Activated T-helper 2 cell treated with anti-CD3 and anti-CD28 coated beads, Interferon-gamma antibody, Interleukin-2, Interleukin-4, amounts not matched to agents 10 μg/mL and 5 μg/mL and 100 μg/mL, durations not matched to agents 14 hours and 24 hours and 36 hours (primary cell): Measurements from ENCODE around the gene RILP. TPM values are rescaled to one million over a fixed set of nuclear protein-coding genes. Genes with fewer than 3 reads are reported as not detected.
"Not testable (repeated sequence)": the region's sequence is repeated elsewhere in the genome, so short reads cannot be mapped to it uniquely, and the experiment has no call there.

Source experiments
- DNase-seq: peaks from one replicate; pipeline ENCODE4 v3.0.0; 2021; ENCODE audit warnings: low spot score
- H3K27ac Mint-ChIP-seq: one replicate; pipeline ENCODE4 v1.8.0; 2021; ENCODE audit warnings: mixed read lengths
- H3K27me3 Mint-ChIP-seq: one replicate; pipeline ENCODE4 v1.8.0; 2021; ENCODE audit warnings: low read depth, mixed read lengths
- H3K36me3 Mint-ChIP-seq: one replicate; pipeline ENCODE4 v1.8.0; 2021; ENCODE audit warnings: low read depth, mixed read lengths
- H3K4me1 Mint-ChIP-seq: one replicate; pipeline ENCODE4 v1.8.0; 2021; ENCODE audit warnings: low read depth, mixed read lengths
- H3K4me3 Mint-ChIP-seq: one replicate; pipeline ENCODE4 v1.8.0; 2021; ENCODE audit warnings: low read depth, mild to moderate bottlenecking, moderate library complexity, mixed read lengths
- H3K9me3 Mint-ChIP-seq: one replicate; pipeline ENCODE4 v1.8.0; 2021; ENCODE audit warnings: mixed read lengths
- intact Hi-C: fragments of 100-400 bp; cut with micrococcal nuclease; formaldehyde crosslinking; loops from one replicate; pipeline ENCODE4 v1.15.1; 2023
- total RNA-seq: library from RNA; stranded (reverse); gene quantifications from 2 replicates; pipeline ENCODE4 v1.2.3, GENCODE V29; 2022

RILP gene
- total RNA-seq, 1 donor from 2014 or later, result 8.9 TPM

DNA sequence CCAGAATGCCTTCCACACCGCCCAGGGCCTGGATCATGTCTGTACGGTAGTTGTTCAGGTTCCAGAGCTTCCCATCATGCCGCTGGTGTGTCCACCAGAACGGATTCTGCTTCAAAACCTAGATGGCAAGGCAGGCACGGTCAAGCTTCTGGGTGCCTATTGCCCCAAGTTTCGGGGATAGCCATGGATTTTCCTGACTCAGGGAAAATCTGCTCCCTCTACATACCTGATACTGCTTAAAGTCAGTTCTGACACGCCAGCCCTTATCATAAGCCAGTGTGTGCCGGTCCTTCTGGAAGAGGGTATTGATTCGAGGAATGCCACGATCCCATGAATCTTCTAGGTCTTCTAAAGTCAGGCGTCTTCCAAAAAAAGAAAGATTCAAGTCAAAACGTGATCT, 11.4 kb upstream of the RILP start:
- Mint-ChIP-seq H3K4me3 (no peak overlapping the region), H3K27ac (no peak overlapping the region), H3K36me3 (peaks cover 89% of the 10 kb centered on the region), H3K27me3 (no peaks in the 10 kb centered on the region), H3K9me3 (no peaks in the 10 kb centered on the region), H3K4me1 (no peaks in the 10 kb centered on the region)
- no peak for DNase-seq
- intact Hi-C loops, result no loop called here

DNA sequence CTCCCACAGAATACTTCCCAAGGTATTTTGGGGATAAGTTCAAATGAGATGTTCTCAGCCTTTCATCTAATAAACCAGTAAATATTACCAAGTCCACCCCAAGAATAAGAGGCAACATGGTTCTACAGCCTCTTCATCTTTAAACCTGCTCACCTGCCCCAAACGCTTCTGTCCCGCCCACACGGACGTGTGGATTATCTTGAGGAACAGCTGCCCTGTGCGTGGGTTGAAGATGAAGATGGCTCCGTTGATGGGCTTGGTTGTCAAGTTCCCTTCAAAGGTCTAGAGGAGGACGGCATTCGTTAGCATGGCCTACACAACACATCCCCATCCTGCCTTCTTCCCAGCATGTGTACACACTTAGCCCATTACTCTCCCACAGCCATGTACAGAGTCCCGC, 8.4 kb upstream of the RILP start:
- Mint-ChIP-seq H3K4me3 (no peak overlapping the region), H3K4me1 (no peaks in the 10 kb centered on the region), H3K27ac (no peak overlapping the region), H3K9me3 (no peaks in the 10 kb centered on the region), H3K36me3 (peaks cover 86% of the 10 kb centered on the region), H3K27me3 (no peaks in the 10 kb centered on the region)
- no peak for DNase-seq
- intact Hi-C loops, result no loop called here

DNA sequence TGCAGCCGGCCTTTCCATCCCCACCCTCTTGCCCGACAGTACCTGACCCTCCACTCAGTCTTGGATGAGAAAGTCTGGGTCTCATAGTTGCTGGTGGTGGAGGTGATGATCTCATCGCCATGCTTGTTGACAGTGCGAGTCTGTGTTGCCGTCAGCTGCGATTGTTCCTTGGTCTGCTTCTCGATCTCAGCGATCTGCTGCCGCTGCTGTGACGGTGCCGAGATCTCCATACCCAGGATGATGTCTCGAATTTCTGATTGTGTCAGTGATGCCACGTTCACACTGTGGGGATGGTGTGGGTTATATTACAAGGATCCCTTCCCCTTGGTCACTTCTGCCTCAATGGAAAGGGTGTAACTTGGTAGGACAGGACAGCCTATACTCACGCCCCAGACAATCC, 4.1 kb upstream of the RILP start:
- Mint-ChIP-seq H3K4me3 (no peak overlapping the region), H3K27me3 (no peaks in the 10 kb centered on the region), H3K27ac (no peak overlapping the region), H3K36me3 (peaks cover 78% of the 10 kb centered on the region), H3K4me1 (peaks cover 7% of the 10 kb centered on the region), H3K9me3 (no peaks in the 10 kb centered on the region)
- DNase-seq, result no peak
- intact Hi-C loops, result no loop called here

DNA sequence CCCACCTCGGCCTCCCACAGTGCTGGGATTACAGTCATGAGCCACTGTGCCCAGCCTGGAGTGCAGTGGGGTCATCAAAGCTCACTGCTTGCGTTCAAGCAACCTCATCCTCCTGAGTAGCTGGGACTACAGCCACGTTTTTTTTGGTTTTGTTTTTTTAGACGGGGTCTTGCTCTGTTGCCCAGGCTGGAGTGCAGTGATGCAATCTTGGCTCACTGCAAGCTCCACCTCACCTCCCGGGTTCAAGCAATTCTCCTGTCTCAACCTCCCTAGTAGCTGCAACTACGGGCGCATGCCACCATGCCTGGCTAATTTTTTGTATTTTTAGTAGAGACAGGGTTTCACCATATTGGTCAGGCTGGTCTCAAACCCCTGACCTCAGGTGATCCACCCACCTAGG, 3.1 kb upstream of the RILP start:
- H3K27me3 Mint-ChIP-seq, H3K27ac Mint-ChIP-seq, intact Hi-C loops, H3K4me1 Mint-ChIP-seq, H3K9me3 Mint-ChIP-seq, H3K4me3 Mint-ChIP-seq, DNase-seq: not testable (repeated sequence)
- H3K36me3 Mint-ChIP-seq, result peaks cover 68% of the 10 kb centered on the region

DNA sequence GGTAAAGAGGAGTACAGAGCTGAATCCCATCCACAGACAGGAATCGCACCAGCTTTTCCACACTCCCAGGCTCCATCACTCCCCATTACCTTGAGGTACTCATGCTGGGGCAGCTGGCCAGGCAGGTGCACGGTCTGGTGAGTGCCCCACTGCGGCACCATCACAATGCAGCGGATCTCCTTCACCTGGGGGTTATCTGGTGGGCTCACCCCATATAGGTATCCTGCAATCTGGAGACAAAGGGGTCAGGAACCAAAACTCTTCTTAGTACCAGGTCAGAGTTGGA, 1.8 kb upstream of the RILP start:
- Mint-ChIP-seq H3K27me3 (no peaks in the 10 kb centered on the region), H3K27ac (no peak overlapping the region), H3K4me1 (peaks cover 7% of the 10 kb centered on the region), H3K4me3 (no peak overlapping the region), H3K36me3 (peaks cover 57% of the 10 kb centered on the region), H3K9me3 (no peaks in the 10 kb centered on the region)
- no peak for DNase-seq
- intact Hi-C loops, result no loop called here

DNA sequence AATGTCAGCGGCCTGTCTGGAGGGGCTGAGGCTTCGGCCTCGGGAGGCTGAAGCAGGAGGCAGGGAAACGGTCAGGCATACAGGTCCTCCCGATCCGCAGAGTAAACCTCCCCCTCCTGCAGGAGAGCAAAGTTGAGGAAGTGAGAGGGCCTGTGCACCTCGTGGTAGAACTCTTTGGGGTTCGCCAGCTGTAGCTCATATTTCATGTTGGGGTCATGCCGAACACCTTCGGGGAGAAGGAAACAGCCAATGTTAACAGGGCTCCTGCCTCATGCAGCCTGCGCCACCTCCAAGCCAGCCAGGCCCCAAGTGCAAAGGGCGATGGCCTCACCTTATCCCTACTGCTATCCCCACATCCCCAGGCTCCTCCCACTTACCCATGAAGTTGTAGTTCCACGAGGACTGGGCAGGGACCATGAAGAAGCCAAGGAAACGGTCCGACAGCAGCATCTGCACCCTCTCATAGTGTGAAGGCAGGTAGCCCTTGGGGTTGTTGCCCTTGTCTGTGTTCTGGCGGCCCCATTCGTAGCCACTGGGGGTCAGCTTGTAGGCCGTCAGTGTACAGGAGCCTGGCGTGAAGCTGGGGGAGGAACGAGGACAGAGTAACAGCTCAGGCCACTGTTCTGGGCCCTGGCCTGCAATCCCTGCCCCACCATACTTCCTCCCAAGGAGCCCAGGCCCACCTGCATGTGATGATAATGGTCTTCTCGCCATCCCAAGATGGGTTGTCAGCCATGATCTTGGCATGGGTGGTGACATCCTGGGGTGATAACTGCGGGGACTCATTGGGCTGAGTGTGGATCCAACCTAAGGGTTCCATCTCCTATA, 1.3 kb upstream of the RILP start:
- peaks cover 52% of the 10 kb centered on the region for H3K36me3 Mint-ChIP-seq
- H3K9me3 Mint-ChIP-seq, result no peaks in the 10 kb centered on the region
- no peak overlapping the region for H3K4me3 Mint-ChIP-seq
- no peaks in the 10 kb centered on the region for H3K27me3 Mint-ChIP-seq
- peaks cover 8% of the 10 kb centered on the region for H3K4me1 Mint-ChIP-seq
- no peak for DNase-seq
- no peak overlapping the region for H3K27ac Mint-ChIP-seq
- intact Hi-C loops, result no loop called here

DNA sequence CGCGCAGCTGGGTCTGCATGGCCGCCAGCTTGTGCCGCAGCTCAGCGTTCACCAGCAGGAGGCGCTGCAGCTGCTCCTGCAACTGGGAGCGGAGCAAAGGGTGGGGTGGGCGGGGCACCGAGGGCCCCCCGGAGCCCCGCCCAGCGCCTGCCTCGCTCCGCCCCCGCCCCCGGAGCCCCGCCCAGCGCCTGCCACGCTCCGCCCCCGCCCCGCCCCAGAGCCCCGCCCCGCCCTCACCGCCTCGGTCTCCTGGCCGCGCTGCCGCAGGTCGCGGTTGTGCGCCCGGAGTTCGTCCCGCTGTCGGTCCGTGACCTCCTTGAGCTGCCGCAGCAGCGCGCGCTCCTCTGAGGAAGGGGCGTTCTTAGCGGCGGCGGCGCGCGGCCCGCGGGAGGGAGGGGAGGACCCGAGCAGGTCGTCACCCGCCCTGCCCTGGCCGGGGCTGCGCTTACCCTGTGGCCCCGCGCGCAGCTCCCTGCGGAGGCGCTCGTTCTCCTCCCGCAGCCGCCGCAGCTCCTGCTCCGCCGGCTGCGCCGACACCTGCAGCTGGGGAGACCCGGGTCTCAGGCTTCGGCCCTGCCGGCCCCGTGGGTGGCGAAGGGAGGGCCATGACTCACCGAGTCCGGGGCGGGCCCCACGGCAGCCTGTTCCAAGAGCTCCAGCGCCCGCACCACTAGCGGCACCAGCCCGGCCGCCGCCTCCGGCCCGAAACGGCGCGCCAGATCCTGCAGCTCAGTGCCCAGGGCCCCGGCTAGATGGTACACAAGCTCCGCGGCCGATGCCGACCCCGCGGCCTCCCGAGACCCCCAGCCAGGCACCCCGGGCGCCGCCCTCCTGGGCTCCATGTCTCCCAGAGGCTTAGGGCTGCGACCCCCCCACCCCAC, 463 bp downstream of the RILP start:
- H3K27ac Mint-ChIP-seq, result no peak overlapping the region
- intact Hi-C loops, result loop anchor here (1.0 to 10.0 kb wide), 3 partner anchors 35 to 396 kb away; partner anchors contain the start of genes OVCA2 and PRPF8

DNA sequence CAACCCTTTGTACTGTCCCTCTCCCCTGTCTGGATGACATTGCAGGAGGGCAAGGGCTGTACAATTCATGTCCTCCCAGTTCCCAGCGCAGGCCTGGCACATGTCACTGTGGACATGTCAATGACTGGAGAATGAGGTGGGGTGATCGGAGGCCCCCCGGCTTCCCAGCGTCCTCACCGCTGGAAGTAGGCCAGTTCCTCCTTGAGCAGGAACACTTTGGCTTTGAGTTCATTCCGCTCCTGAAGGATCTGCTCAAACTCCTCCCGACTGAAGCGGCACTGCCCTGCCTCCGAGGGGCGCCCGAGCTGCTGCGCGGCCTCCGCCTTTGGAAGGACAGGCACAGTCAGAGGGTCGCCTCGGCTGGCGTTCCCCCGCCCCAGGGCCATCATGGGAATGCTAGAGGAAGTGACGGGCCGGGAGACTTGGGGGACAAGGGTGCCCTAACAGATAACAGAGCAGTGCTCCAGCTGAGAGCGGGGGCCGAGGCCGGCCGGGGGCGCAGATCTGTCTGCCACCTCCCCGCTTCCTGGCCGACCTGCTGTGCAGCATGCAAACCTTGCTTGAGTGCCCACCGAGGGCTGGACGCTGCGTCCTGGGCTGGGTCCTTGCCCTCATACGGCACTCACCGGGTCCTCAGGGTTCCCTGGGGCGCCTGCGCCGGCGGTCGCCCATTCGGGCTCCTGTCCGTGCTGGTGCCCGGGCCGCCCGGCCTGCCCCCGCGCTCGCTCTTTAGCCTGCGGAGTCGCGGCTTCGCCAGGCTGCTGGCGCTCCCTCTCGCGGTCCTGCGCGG, 1.3 kb downstream of the RILP start:
- DNase-seq, result no peak
- H3K36me3 Mint-ChIP-seq, result peaks cover 37% of the 10 kb centered on the region
- H3K4me1 Mint-ChIP-seq, result peaks cover 22% of the 10 kb centered on the region
- intact Hi-C loops, result loop anchor here (10.0 kb wide), 1 partner anchor 396 kb away; the partner anchor contains the start of gene OVCA2
- no peaks in the 10 kb centered on the region for H3K9me3 Mint-ChIP-seq
- H3K4me3 Mint-ChIP-seq, result peak overlapping the region; percentile 63
- H3K27ac Mint-ChIP-seq, result no peak overlapping the region
- no peaks in the 10 kb centered on the region for H3K27me3 Mint-ChIP-seq

More for the DNA sequence above, 463 bp downstream of the RILP start:
- peaks cover 18% of the 10 kb centered on the region for H3K4me1 Mint-ChIP-seq
- H3K27me3 Mint-ChIP-seq, result no peaks in the 10 kb centered on the region
- peaks cover 42% of the 10 kb centered on the region for H3K36me3 Mint-ChIP-seq
- DNase-seq, result peak; percentile 91
- no peaks in the 10 kb centered on the region for H3K9me3 Mint-ChIP-seq
- H3K4me3 Mint-ChIP-seq, result peak overlapping the region; percentile 60

DNA sequence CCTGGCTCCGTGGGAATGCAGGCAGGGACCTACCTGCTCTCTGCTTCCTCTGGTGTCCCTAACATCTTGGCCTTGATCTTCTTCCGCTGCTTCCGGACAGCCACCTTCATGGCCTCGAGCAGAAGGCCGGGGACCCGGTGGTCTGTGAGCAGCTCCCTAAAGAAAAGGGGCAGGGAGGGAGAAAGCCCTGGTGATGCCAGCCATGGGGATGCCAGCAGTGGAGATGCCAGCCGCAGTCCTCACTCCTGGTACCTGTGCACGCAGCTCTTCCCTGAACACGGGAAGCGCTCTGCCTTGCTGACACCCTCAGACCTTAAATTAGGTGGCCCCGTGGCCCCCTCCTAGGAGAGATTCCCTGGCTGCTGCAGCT, 1.9 kb downstream of the RILP start:
- intact Hi-C loops, result loop anchor here (10.0 kb wide), 1 partner anchor 397 kb away; the partner anchor contains the start of gene OVCA2
- Mint-ChIP-seq H3K4me1 (peaks cover 22% of the 10 kb centered on the region), H3K4me3 (peak overlapping the region; percentile 63), H3K36me3 (peaks cover 31% of the 10 kb centered on the region), H3K9me3 (no peaks in the 10 kb centered on the region), H3K27me3 (no peaks in the 10 kb centered on the region), H3K27ac (no peak overlapping the region)
- DNase-seq, result no peak

DNA sequence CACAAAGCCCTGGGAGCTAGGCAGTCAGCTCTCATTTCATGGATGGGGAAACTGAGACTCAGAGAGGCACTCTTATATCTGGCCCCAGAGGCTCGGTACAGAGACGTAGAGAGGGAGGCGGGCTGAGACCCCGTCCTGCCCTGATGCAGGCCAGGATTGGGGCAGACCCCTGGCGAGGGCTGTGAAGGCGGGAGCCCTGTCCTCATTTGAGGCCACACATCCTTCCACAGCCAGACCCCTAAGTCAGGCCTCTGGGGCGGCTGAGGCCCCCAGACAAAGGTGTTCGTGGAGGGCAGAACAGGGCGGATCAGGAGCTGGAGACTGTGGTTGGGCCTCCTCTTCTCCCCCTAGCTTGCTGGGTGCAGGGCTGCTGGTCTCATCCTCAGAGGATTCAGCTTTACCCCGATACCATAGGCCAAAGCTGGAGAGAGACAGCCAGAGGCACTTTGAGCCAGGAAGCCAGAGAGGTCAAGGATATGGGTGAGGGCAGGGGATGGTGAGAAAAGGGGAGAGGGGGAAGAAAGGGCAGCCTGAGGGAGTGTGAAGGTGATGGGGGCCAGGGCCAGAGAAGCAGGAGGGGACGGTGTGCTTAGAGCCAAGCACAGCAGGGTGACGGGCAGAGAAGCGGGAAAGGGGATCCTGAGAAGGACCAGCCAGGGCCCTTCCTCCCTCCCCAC, 3.3 kb downstream of the RILP start:
- Mint-ChIP-seq H3K4me1 (peaks cover 20% of the 10 kb centered on the region), H3K27me3 (no peaks in the 10 kb centered on the region), H3K27ac (peak overlapping the region; percentile 33), H3K4me3 (no peak overlapping the region), H3K9me3 (no peaks in the 10 kb centered on the region), H3K36me3 (peaks cover 18% of the 10 kb centered on the region)
- intact Hi-C loops, result loop anchor here (10.0 kb wide), 1 partner anchor 398 kb away; the partner anchor contains the start of gene OVCA2
- no peak for DNase-seq

DNA sequence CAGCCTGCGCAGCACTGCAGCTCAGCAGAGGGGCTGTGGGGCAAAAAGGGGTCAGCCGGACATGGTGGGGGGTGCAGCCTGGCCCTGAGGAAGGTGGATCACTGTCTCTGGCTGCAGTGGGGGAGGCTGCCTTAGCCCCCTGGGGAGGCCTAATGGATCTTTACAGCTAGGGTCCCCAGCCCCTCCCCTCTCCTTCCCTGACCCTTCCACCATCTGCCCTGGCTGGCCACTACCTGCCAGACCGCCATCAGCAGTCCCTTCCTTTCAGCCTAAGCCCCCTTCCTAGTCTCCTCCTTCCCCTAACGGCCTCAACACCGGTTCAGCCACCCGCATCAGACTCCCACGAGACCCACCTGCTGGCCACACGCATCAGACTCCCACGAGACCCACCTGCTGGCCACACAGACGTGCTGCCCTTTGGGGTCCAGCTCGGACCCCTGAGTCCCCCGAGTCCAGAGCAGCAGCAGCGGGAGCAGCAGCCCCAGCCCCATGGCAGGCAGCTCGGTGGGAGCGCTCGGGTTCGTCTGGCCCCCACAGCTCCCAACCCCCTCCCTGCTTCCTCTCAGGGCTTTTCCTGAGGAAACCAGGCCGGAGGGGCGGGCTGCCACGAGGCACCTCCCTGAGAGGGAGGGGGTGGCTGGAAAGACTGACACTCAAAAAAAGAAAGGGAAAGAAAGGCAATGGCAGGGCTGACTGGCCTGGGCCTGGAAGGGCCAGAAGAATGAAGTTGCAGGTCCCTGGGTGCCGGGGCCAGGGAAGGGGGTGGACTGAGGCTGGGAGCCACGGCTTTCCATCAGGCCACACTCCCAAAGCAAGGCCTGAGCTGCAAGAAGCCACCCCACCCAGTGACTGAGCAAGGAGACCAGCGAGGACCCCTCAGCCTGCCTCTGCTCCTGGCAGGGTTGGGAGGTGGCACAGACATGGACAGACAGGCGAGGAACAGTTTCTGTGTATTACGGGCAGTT, 4.2 kb downstream of the RILP start, which contains the start of gene SCARF1:
Gene SCARF1, minus strand, starts transcription at position 526 of the 965 bp plus-strand sequence. Its CDS starts 35 bp downstream, at position 491.
- Mint-ChIP-seq H3K36me3 (peaks cover 9% of the 10 kb centered on the region), H3K4me1 (peaks cover 20% of the 10 kb centered on the region), H3K27ac (peak within 1 kb of the TSS; percentile 83), H3K9me3 (no peaks in the 10 kb centered on the region), H3K4me3 (peak within 1 kb of the TSS; percentile 84), H3K27me3 (no peaks in the 10 kb centered on the region)
- DNase-seq, result no peak
- intact Hi-C loops, result loop anchor here (10.0 kb wide), 1 partner anchor 399 kb away; the partner anchor contains the start of gene OVCA2
